Esophagus squamous epithelium (tissue), 4 donors: ENCODE data around the gene AEBP1.

Experiments
- POLR2A ChIP-seq, 4 donors: fragments of 450-650 bp; IDR thresholded peaks; one replicate each; pipeline ENCODE4 v1.6.1; 2017; ENCODE audit warnings: antibody characterized with exemption in 4 of 4, mild to moderate bottlenecking in 4 of 4, moderate library complexity in 3 of 4
- TF ChIP-seq, protein P1 (sequence below), 6 experiments: fragments of 450-650 bp in 4 of 6; fragments of 200-600 bp in 2 of 6; sonication (generic) in 2 of 6; IDR thresholded peaks; one replicate each; pipeline ENCODE4 v1.5.1; 2016 to 2019; ENCODE audit warnings: antibody characterized with exemption in 6 of 6, mild to moderate bottlenecking in 4 of 6, moderate library complexity in 4 of 6

- TF ChIP-seq, protein P1, sequence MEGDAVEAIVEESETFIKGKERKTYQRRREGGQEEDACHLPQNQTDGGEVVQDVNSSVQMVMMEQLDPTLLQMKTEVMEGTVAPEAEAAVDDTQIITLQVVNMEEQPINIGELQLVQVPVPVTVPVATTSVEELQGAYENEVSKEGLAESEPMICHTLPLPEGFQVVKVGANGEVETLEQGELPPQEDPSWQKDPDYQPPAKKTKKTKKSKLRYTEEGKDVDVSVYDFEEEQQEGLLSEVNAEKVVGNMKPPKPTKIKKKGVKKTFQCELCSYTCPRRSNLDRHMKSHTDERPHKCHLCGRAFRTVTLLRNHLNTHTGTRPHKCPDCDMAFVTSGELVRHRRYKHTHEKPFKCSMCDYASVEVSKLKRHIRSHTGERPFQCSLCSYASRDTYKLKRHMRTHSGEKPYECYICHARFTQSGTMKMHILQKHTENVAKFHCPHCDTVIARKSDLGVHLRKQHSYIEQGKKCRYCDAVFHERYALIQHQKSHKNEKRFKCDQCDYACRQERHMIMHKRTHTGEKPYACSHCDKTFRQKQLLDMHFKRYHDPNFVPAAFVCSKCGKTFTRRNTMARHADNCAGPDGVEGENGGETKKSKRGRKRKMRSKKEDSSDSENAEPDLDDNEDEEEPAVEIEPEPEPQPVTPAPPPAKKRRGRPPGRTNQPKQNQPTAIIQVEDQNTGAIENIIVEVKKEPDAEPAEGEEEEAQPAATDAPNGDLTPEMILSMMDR (IDR thresholded peaks at IDR 0.05) = peak in 2 of 6 experiments; percentile 14 to 16
- TF ChIP-seq POLR2A (IDR thresholded peaks at IDR 0.05) = peak in 3 of 4 donors; percentile 34 to 69 (median 53)
Measured at GRCh38 chr7:44123190-44124003, 19.3 kb downstream of the AEBP1 start, which contains the start of gene POLD2.
